Measurements from ENCODE around the gene PLA2G2A.

The PLA2G2A gene

DNA sequence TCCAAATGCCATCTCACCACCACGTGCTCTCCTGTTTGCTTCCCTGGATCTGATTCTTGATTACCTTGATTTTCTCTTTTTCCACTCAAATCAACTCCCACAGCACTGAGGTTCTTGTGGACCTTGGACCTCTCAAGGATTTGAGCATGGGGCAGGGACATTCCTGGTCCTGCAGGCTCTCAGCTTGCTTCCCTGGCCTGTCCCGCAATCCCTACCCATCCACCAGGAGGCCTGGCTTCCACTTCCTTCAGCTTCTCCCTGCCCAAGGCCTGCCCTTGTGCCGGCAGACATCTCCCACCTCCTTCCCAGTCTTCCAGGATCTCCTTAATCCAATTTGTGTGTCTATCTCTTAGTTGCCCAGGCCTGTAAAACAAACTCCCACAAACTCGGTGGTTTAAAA, 21.6 kb downstream of the PLA2G2A start:
- TF ChIP-seq Cebpa-rat (IDR thresholded peaks at IDR 0.05), result no peak
- H3K27me3 ChIP-seq, result no peaks in the 10 kb centered on the region
- H3K4me1 ChIP-seq, result peaks cover 0 to 7% (median 0%) of the 10 kb centered on the region in 10 experiments; a peak in 4 of 20 replicates
- no peak overlapping the region for H3K9ac ChIP-seq
- H3K4me3 ChIP-seq, result no peak overlapping the region
- peaks cover 20 to 31% (median 25%) of the 10 kb centered on the region in 11 experiments for H3K9me3 ChIP-seq (replicated peaks in 1 of 11)
- no peaks in the 10 kb centered on the region for H4K20me1 ChIP-seq
- H3K4me2 ChIP-seq, result no peak overlapping the region
- no peak overlapping the region for H3K27ac ChIP-seq
- H3K36me3 ChIP-seq, result no peaks in the 10 kb centered on the region

DNA sequence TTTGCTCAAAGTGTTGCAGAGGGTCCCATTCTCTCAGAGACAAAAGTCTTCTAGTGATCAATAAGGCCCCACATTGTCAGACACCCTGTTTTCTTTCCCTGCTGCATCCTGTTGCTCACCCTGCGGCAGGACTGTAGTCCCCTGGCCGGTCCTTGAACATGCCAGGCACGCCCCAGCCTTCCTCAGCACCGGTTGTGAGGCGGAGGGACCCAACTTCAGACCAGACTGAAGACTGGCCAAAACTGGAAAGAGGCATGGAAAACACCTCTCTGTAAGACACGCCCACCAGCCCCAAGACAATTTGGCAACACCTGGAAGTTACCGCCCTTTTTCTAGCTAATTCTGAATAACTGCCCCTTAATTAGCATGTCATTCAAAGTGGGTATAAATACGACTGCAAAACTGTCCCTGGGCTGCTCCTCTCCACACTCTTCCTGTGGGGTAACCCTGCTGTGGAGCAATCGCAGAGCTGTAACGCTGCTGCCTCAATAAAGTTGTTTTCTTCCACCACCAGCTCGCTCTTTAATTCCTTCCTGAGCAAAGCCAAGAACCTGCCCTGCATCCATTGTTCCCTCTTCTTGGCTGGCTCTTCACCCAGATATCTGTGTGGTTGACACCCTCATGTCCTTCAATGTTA, 23.8 kb downstream of the PLA2G2A start:
- Histone ChIP-seq H3K4me3 (no peak overlapping the region), H3K27me3 (no peaks in the 10 kb centered on the region), H4K20me1 (no peaks in the 10 kb centered on the region), H3K9me3 (replicated peaks in 1 of 11) (peaks cover 20 to 40% (median 28%) of the 10 kb centered on the region in 11 experiments), H3K36me3 (no peaks in the 10 kb centered on the region), H3K27ac (no peak overlapping the region), H3K9ac (no peak overlapping the region), H3K4me1 (peaks cover 0 to 22% (median 15%) of the 10 kb centered on the region in 10 experiments; a peak in 17 of 20 replicates), H3K4me2 (no peak overlapping the region)
- TF ChIP-seq Cebpa-rat (IDR thresholded peaks at IDR 0.05), result no peak

DNA sequence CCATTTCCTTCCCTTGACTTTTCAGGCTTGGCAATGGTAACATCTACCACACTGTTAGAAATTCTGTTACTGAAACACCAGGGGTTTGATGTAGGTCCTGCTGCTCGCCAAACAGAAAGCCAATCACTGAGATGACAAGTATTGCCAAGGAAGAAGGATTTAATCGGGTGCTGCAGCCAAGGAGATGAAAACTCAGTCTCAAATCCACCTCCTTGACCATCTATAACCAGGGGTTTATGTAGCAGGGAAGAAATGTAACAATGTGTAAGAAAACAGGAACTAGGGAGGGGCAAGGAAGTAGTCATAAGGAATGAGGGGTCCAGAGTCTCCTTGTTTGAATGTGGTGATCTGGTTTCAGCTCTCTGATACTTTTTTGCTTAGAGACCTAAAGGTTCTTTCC, 25.4 kb downstream of the PLA2G2A start:
- Histone ChIP-seq H3K9me3 (replicated peaks in 1 of 11) (peaks cover 20 to 40% (median 28%) of the 10 kb centered on the region in 11 experiments), H3K4me3 (peak overlapping the region in 1 of 10 experiments; percentile 20; a peak in 1 of 20 replicates), H4K20me1 (no peaks in the 10 kb centered on the region), H3K36me3 (no peaks in the 10 kb centered on the region), H3K4me2 (no peak overlapping the region), H3K27me3 (no peaks in the 10 kb centered on the region), H3K4me1 (peaks cover 0 to 30% (median 15%) of the 10 kb centered on the region in 10 experiments; a peak in 17 of 20 replicates), H3K27ac (no peak overlapping the region), H3K9ac (no peak overlapping the region)
- no peak for TF ChIP-seq Cebpa-rat (IDR thresholded peaks at IDR 0.05)

DNA sequence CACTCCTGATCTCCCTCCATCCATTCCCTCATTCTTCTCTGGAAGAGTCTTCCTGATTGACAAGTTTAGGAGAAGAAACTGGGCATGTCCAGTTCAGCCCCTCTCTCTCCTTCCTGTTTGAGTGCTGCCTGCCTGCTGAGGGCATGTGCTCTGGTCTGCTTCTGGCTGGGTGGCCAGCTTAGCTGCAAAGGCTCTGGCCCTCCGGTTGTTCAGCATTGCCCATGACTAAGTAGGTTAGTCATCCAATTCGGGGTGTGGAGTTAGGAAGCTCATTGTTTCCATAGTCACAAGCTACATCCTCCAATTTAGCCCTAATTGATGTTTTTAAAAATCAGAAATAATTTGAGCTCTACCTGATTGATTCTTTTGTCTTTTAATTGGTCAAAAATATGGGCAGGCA, 30.4 kb downstream of the PLA2G2A start:
- H3K4me3 ChIP-seq, result no peak overlapping the region
- H3K9me3 ChIP-seq (replicated peaks in 1 of 11), result peaks cover 11 to 24% (median 15%) of the 10 kb centered on the region in 11 experiments
- no peak overlapping the region for H3K9ac ChIP-seq
- H4K20me1 ChIP-seq, result no peaks in the 10 kb centered on the region
- no peaks in the 10 kb centered on the region for H3K27me3 ChIP-seq
- no peak for TF ChIP-seq Cebpa-rat (IDR thresholded peaks at IDR 0.05)
- H3K4me1 ChIP-seq, result peaks cover 0 to 30% (median 15%) of the 10 kb centered on the region in 10 experiments; a peak in 17 of 20 replicates
- no peaks in the 10 kb centered on the region for H3K36me3 ChIP-seq
- no peak overlapping the region for H3K27ac ChIP-seq
- H3K4me2 ChIP-seq, result no peak overlapping the region

DNA sequence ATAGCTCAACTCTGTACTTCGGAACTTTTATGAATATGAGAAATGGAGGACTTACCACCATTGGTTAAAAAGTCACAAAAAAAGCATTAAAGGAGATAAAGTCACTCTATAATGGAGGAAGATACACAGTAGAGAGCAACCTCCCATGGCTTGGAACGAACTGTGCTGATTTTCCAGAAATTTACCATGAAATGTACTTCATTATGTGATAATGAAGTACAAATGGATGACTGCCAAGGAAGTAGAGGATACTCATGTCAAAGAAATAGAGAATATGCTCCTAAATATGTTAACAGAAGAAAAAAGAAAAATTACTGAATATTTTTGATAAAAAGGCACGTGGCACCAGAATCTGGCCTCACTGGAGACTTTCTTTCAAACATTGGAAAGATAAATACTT, 32.4 kb downstream of the PLA2G2A start:
- TF ChIP-seq Cebpa-rat (IDR thresholded peaks at IDR 0.05), result no peak
- no peaks in the 10 kb centered on the region for H4K20me1 ChIP-seq
- no peak overlapping the region for H3K9ac ChIP-seq
- H3K9me3 ChIP-seq (replicated peaks in 1 of 11), result peaks cover 0 to 12% (median 0%) of the 10 kb centered on the region in 11 experiments; a peak in 2 of 22 replicates
- no peaks in the 10 kb centered on the region for H3K27me3 ChIP-seq
- H3K4me3 ChIP-seq, result no peak overlapping the region
- no peak overlapping the region for H3K4me2 ChIP-seq
- H3K27ac ChIP-seq, result no peak overlapping the region
- peaks cover 0 to 22% (median 10%) of the 10 kb centered on the region in 10 experiments; a peak in 17 of 20 replicates for H3K4me1 ChIP-seq
- no peaks in the 10 kb centered on the region for H3K36me3 ChIP-seq

DNA sequence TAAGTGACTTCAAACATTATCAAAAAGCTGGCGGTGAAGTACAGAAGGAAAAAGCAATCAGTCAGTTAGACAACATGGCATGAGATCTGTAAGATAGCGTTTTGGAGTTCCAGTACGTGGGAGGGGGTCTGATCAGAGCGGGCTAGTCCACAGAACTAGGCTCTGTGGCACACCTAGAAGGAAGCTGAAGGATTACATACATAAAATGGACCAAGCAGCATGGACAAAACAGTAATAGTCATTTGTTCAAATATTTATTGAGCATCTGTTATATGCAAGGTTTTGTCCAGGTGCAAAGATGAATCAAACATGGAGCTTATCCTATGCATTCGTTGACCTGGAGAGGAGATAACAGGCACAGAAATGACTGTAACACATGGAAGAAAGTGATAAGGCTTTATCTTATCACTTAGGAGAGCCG, 33.1 kb downstream of the PLA2G2A start:
- Histone ChIP-seq H3K9me3 (replicated peaks in 1 of 11) (peaks cover 0 to 12% (median 2%) of the 10 kb centered on the region in 11 experiments; a peak in 7 of 22 replicates), H3K27me3 (no peaks in the 10 kb centered on the region), H3K27ac (no peak overlapping the region), H3K4me2 (no peak overlapping the region), H4K20me1 (no peaks in the 10 kb centered on the region), H3K9ac (no peak overlapping the region), H3K4me3 (no peak overlapping the region), H3K4me1 (peaks cover 0 to 16% (median 4%) of the 10 kb centered on the region in 10 experiments; a peak in 13 of 20 replicates), H3K36me3 (no peaks in the 10 kb centered on the region)
- TF ChIP-seq Cebpa-rat (IDR thresholded peaks at IDR 0.05), result no peak

DNA sequence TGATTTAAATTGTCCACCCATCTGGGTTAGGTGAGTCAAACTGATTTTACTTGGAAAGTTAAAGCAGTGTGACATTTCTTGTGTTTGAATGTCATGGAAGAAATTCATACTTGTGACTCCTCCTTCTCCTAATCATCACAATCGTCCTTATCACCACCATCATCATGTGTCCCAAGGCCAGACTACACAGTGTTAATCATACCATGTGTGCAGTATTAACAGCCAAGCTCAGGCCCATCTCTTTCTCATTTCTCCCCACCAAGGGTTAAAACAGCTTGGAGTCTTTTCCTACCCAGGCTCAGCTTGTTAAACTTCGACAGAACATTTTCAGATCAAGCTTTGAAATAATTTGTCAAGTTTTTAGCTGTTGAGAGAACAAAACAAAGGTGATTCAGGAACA, 33.5 kb downstream of the PLA2G2A start:
- no peaks in the 10 kb centered on the region for H3K36me3 ChIP-seq
- peaks cover 0 to 12% (median 5%) of the 10 kb centered on the region in 11 experiments; a peak in 10 of 22 replicates for H3K9me3 ChIP-seq (replicated peaks in 1 of 11)
- H3K9ac ChIP-seq, result no peak overlapping the region

DNA sequence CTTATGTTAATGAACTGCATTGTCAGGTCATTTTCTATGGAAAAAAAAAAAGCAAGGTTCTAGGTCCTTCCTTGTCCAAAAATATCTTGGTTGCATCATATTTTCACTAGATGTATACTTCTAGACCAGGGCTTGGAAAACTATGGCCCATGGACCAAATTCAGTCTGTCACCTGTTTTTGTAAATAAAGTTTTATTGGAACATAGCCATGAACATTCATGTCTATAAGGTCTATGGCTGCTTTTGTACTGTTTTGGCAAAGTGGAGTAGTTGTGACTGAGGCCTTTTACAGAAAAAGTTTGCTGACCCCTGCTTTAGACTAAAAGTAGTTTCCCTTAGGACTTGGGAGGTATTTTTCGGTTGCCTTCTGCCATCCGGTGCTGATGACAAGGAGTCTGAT, 36.8 kb downstream of the PLA2G2A start:
- no peaks in the 10 kb centered on the region for H3K27me3 ChIP-seq
- H3K9me3 ChIP-seq (replicated peaks in 1 of 11), result peaks cover 0 to 14% (median 7%) of the 10 kb centered on the region in 11 experiments; a peak in 10 of 22 replicates
- H3K36me3 ChIP-seq, result no peaks in the 10 kb centered on the region
- no peaks in the 10 kb centered on the region for H4K20me1 ChIP-seq
- H3K9ac ChIP-seq, result no peak overlapping the region
- no peak overlapping the region for H3K27ac ChIP-seq
- no peak for TF ChIP-seq Cebpa-rat (IDR thresholded peaks at IDR 0.05)
- H3K4me3 ChIP-seq, result no peak overlapping the region
- H3K4me1 ChIP-seq, result peaks cover 0 to 5% (median 0%) of the 10 kb centered on the region in 10 experiments; a peak in 1 of 20 replicates
- H3K4me2 ChIP-seq, result no peak overlapping the region

More for the DNA sequence above, 33.5 kb downstream of the PLA2G2A start:
- no peak for TF ChIP-seq Cebpa-rat (IDR thresholded peaks at IDR 0.05)
- Histone ChIP-seq H3K4me1 (peaks cover 0 to 11% (median under 1%) of the 10 kb centered on the region in 10 experiments; a peak in 8 of 20 replicates), H3K27ac (no peak overlapping the region), H4K20me1 (no peaks in the 10 kb centered on the region), H3K4me2 (no peak overlapping the region), H3K27me3 (no peaks in the 10 kb centered on the region), H3K4me3 (no peak overlapping the region)

DNA sequence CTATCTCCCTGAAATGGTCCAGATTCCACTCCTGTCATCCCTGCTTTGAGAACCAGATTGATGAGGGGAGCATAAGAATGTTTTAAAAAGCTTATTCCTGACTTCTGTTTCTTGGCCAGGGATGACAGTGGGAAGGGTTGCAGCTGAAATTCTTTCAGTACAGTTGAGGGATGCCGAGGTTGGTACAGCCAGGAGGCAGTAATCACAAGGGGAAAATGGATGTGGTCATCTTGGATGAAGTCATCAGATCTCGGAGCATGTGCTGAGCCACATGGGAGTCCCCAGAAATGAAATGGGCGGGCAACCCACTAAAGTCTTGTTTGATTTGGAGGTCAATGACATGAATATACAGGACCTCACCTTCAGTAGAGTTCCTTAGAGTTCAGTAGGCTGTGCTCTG, 37.3 kb downstream of the PLA2G2A start:
- Histone ChIP-seq H3K36me3 (no peaks in the 10 kb centered on the region), H4K20me1 (no peaks in the 10 kb centered on the region), H3K27ac (no peak overlapping the region), H3K4me3 (no peak overlapping the region), H3K4me1 (peaks cover 0 to 5% (median 0%) of the 10 kb centered on the region in 10 experiments; a peak in 1 of 20 replicates), H3K9ac (no peak overlapping the region), H3K27me3 (no peaks in the 10 kb centered on the region), H3K4me2 (no peak overlapping the region), H3K9me3 (replicated peaks in 1 of 11) (peaks cover 0 to 14% (median 7%) of the 10 kb centered on the region in 11 experiments; a peak in 10 of 22 replicates)
- TF ChIP-seq Cebpa-rat (IDR thresholded peaks at IDR 0.05), result no peak

Data from BLaER1 treated with 17β-estradiol and CSF1 and Interleukin-3, amounts not matched to agents 10 nM and 100 nM (cell line).